NCI-H524 treated with DMSO at 0.1 percent for 48 hours (cell line): ENCODE results near the gene ZNF132.

Source experiments
- DNase-seq: peaks from one replicate; lab custom pipeline; 2025; lab: John Stamatoyannopoulos, UW

The ZNF132 gene

GRCh38 chr19:58386576-58387337, 53.2 kb downstream of the ZNF132 start, which contains the start of gene RPS5:
RPS5 (plus strand) TSS chr19:58387269; CDS start chr19:58388138, 869 bp downstream.
- peak; percentile 94 for DNase-seq

- DNase-seq: no peak
Observed at GRCh38 chr19:58385891-58386575, 53.9 kb downstream of the ZNF132 start.

- no peak for DNase-seq
Observed at GRCh38 chr19:58385313-58385890, 54.6 kb downstream of the ZNF132 start.

- no peak for DNase-seq
Observed at GRCh38 chr19:58382997-58383603, 56.9 kb downstream of the ZNF132 start.
